Measurements from ENCODE around the gene C1orf52. TPM values are rescaled to one million over a fixed set of nuclear protein-coding genes. Genes with fewer than 3 reads are reported as not detected.

The C1orf52 gene
- total RNA-seq, 2 experiments from 2014 or later = 35.6 to 37.4 TPM

GRCh38 chr1:85264150-85264549, 4.7 kb upstream of the C1orf52 start:
- Histone ChIP-seq H3K9me2 (ENCODE audit: insufficient read depth, low read length) (no peaks in the 10 kb centered on the region), H3K36me3 (ENCODE audit: insufficient read depth, low read length) (peaks cover 78% of the 10 kb centered on the region), H4K20me1 (ENCODE audit: insufficient read depth, low read length) (peaks cover 2% of the 10 kb centered on the region; the same call in 1 of the 2 replicates), H3K4me3 (ENCODE audit: low read depth, low read length, poor library complexity, severe bottlenecking) (no peak overlapping the region), H3K27ac (ENCODE audit: low read depth, low read length, poor library complexity, severe bottlenecking) (no peak overlapping the region), H2AFZ (ENCODE audit: low read length) (no peak overlapping the region), H3K9me3 (ENCODE audit: low read length) (peaks cover 6% of the 10 kb centered on the region; the same call in 1 of the 2 replicates), H3K4me1 (ENCODE audit: insufficient read depth, low read length, poor library complexity, severe bottlenecking) (peaks cover 4% of the 10 kb centered on the region), H3K4me2 (ENCODE audit: low read length) (no peak overlapping the region), H3K79me2 (ENCODE audit: insufficient read depth, low read depth, low read length) (peaks cover 9% of the 10 kb centered on the region; the same call in 1 of the 2 replicates)
- ChIA-PET POLR2A (interaction anchor here (4.3 kb wide), 1 partner anchor 12 kb away, joined by 23 read pairs; the partner anchor contains the start of gene BCL10), CTCF (ENCODE audit: unreplicated experiment) (no interaction called here)
- no peak for DNase-seq (ENCODE audit: low spot score)
- no TSS peak for BruUV-seq (replicated peaks)
- no peak for TF ChIP-seq EZH2phosphoT487 (IDR thresholded peaks at IDR 0.05; ENCODE audit: borderline replicate concordance, low read depth, low read length)
- no peak for TF ChIP-seq CTCF (conservative IDR thresholded peaks at IDR 0.05; ENCODE audit: low read length)
- intact Hi-C loops (cut with micrococcal nuclease; ENCODE audit: unreplicated experiment) = no loop called here

GRCh38 chr1:85262985-85263384, 3.5 kb upstream of the C1orf52 start:
- no peak overlapping the region for H2AFZ ChIP-seq (ENCODE audit: low read length)
- TF ChIP-seq CTCF (conservative IDR thresholded peaks at IDR 0.05; ENCODE audit: low read length) (no peak), EZH2phosphoT487 (IDR thresholded peaks at IDR 0.05; ENCODE audit: borderline replicate concordance, low read depth, low read length) (no peak)
- H3K27ac ChIP-seq (ENCODE audit: low read depth, low read length, poor library complexity, severe bottlenecking) = no peak overlapping the region
- H3K4me3 ChIP-seq (ENCODE audit: low read depth, low read length, poor library complexity, severe bottlenecking) = no peak overlapping the region
- no peak overlapping the region for H3K4me2 ChIP-seq (ENCODE audit: low read length)
- CTCF ChIA-PET (ENCODE audit: unreplicated experiment) = interaction anchor here (0.6 kb wide), 1 partner anchor 13 kb away, joined by 3 read pairs; the partner anchor contains the start of gene BCL10
- H4K20me1 ChIP-seq (ENCODE audit: insufficient read depth, low read length) = peaks cover 12% of the 10 kb centered on the region; the same call in 1 of the 2 replicates
- H3K79me2 ChIP-seq (ENCODE audit: insufficient read depth, low read depth, low read length) = peaks cover 20% of the 10 kb centered on the region
- no peaks in the 10 kb centered on the region for H3K9me2 ChIP-seq (ENCODE audit: insufficient read depth, low read length)
- H3K4me1 ChIP-seq (ENCODE audit: insufficient read depth, low read length, poor library complexity, severe bottlenecking) = peaks cover 9% of the 10 kb centered on the region
- POLR2A ChIA-PET = interaction anchor here (0.6 to 4.3 kb wide), 2 partner anchors 13 to 334 kb away, joined by 3 to 23 read pairs; partner anchors contain the start of gene BCL10
- peaks cover 6% of the 10 kb centered on the region; the same call in 1 of the 2 replicates for H3K9me3 ChIP-seq (ENCODE audit: low read length)
- DNase-seq (ENCODE audit: low spot score) = no peak
- intact Hi-C loops (cut with micrococcal nuclease; ENCODE audit: unreplicated experiment) = no loop called here
- peaks cover 72% of the 10 kb centered on the region for H3K36me3 ChIP-seq (ENCODE audit: insufficient read depth, low read length)
- BruUV-seq (replicated peaks) = no TSS peak

GRCh38 chr1:85259912-85260274, 431 bp upstream of the C1orf52 start:
- ChIA-PET CTCF (ENCODE audit: unreplicated experiment) (interaction anchor here (0.6 to 2.1 kb wide), 9 partner anchors 8 to 33 kb away, joined by 3 to 9 read pairs (median 4); partner anchors contain the start of gene BCL10), POLR2A (interaction anchor here (0.9 to 2.9 kb wide), 10 partner anchors 8 to 1499 kb away, joined by 3 to 34 read pairs (median 4); partner anchors contain the start of genes BCL10 and PRKACB)
- no peak for DNase-seq (ENCODE audit: low spot score)
- Histone ChIP-seq H3K9me3 (ENCODE audit: low read length) (peaks cover 6% of the 10 kb centered on the region; the same call in 1 of the 2 replicates), H3K4me3 (ENCODE audit: low read depth, low read length, poor library complexity, severe bottlenecking) (no peak overlapping the region), H3K79me2 (ENCODE audit: insufficient read depth, low read depth, low read length) (peaks cover 27% of the 10 kb centered on the region), H4K20me1 (ENCODE audit: insufficient read depth, low read length) (peaks cover 21% of the 10 kb centered on the region; the same call in 1 of the 2 replicates), H3K9me2 (ENCODE audit: insufficient read depth, low read length) (no peaks in the 10 kb centered on the region), H3K4me2 (ENCODE audit: low read length) (peak overlapping the region; percentile 37; the same call in 1 of the 2 replicates), H3K27ac (ENCODE audit: low read depth, low read length, poor library complexity, severe bottlenecking) (no peak overlapping the region), H3K36me3 (ENCODE audit: insufficient read depth, low read length) (peaks cover 67% of the 10 kb centered on the region), H2AFZ (ENCODE audit: low read length) (peak overlapping the region; percentile 70; the same call in 1 of the 2 replicates), H3K4me1 (ENCODE audit: insufficient read depth, low read length, poor library complexity, severe bottlenecking) (peaks cover 19% of the 10 kb centered on the region)
- TF ChIP-seq EZH2phosphoT487 (IDR thresholded peaks at IDR 0.05; ENCODE audit: borderline replicate concordance, low read depth, low read length) (no peak), CTCF (conservative IDR thresholded peaks at IDR 0.05; ENCODE audit: low read length) (peak; percentile 50; the same call in 1 of the 2 replicates)
- no TSS peak for BruUV-seq (replicated peaks)
- intact Hi-C loops (cut with micrococcal nuclease; ENCODE audit: unreplicated experiment) = loop anchor here (2.0 to 5.0 kb wide), 3 partner anchors 15 to 315 kb away; partner anchors contain the start of gene MCOLN2
